Loucy (cell line): ENCODE measurements around the gene RBM8A.
"Not testable (repeated sequence)": the region's sequence is repeated elsewhere in the genome, so short reads cannot be mapped to it uniquely, and the experiment has no call there.

Source experiments
- H2AFZ ChIP-seq: fragments of 200-600 bp; sonication (generic); 2 replicates; pipeline ENCODE4 v1.6.0; 2016; ENCODE audit warnings: antibody characterized with exemption, mild to moderate bottlenecking, low read length, moderate library complexity
- H3F3A ChIP-seq: fragments of 200-600 bp; 2 replicates; pipeline ENCODE4 v1.6.0; 2016; ENCODE audit warnings: antibody characterized with exemption, low read depth, mild to moderate bottlenecking
- H3K27me3 ChIP-seq: fragments of 200-600 bp; sonication (generic); 2 replicates; pipeline ENCODE4 v1.6.1; 2014; ENCODE audit warnings: low read length, mild to moderate bottlenecking; ENCODE audit not compliant: insufficient read depth, poor library complexity, severe bottlenecking
- H3K36me3 ChIP-seq: fragments of 200-600 bp; sonication (generic); 2 replicates; pipeline ENCODE4 v1.6.1; 2016; ENCODE audit warnings: low read length; ENCODE audit not compliant: insufficient read depth
- H3K4me1 ChIP-seq: fragments of 200-600 bp; sonication (generic); 2 replicates; pipeline ENCODE4 v1.5.1; 2014; ENCODE audit warnings: low read length, mild to moderate bottlenecking; ENCODE audit not compliant: insufficient read depth, poor library complexity, severe bottlenecking
- H3K4me2 ChIP-seq: fragments of 200-600 bp; sonication (generic); 2 replicates; pipeline ENCODE4 v1.6.0; 2014; ENCODE audit warnings: antibody characterized with exemption, low read length, low read depth, mild to moderate bottlenecking; ENCODE audit not compliant: poor library complexity, severe bottlenecking
- H3K4me3 ChIP-seq: fragments of 200-600 bp; sonication (generic); 2 replicates; pipeline ENCODE4 v1.5.1; 2014; ENCODE audit warnings: low read length, mild to moderate bottlenecking, mixed read lengths; ENCODE audit not compliant: poor library complexity, severe bottlenecking
- H3K79me2 ChIP-seq: fragments of 200-600 bp; sonication (generic); 2 replicates; pipeline ENCODE4 v1.6.1; 2014; ENCODE audit warnings: low read length; ENCODE audit not compliant: insufficient read depth
- H3K9ac ChIP-seq: fragments of 200-600 bp; sonication (generic); 2 replicates; pipeline ENCODE4 v1.6.0; 2014; ENCODE audit warnings: mild to moderate bottlenecking, low read depth, low read length, moderate library complexity; ENCODE audit not compliant: poor library complexity, severe bottlenecking
- H3K9me2 ChIP-seq: fragments of 200-600 bp; sonication (generic); replicated peaks from 2 replicates; pipeline ENCODE4 v1.6.1; 2016; ENCODE audit warnings: low read depth, low read length, mixed read lengths
- H3K9me3 ChIP-seq: fragments of 200-600 bp; sonication (generic); 2 replicates; pipeline ENCODE4 v1.6.1; 2014; ENCODE audit warnings: mild to moderate bottlenecking, antibody characterized with exemption, low read length, low read depth; ENCODE audit not compliant: insufficient read depth
- H4K20me1 ChIP-seq: fragments of 200-600 bp; sonication (generic); 2 replicates; pipeline ENCODE4 v1.6.0; 2014; ENCODE audit warnings: antibody characterized with exemption, low read length, mild to moderate bottlenecking; ENCODE audit not compliant: insufficient read depth, poor library complexity, severe bottlenecking
- CTCF ChIP-seq: fragments of 200-600 bp; sonication (generic); conservative IDR thresholded peaks from 2 replicates; pipeline ENCODE4 v1.5.1; 2014; ENCODE audit warnings: mild to moderate bottlenecking, antibody characterized with exemption, low read length
- EZH2phosphoT487 ChIP-seq: fragments of 200-600 bp; IDR thresholded peaks from 2 replicates; pipeline ENCODE4 v1.6.1; 2018; ENCODE audit warnings: antibody characterized with exemption, mild to moderate bottlenecking, moderate library complexity, borderline replicate concordance

RBM8A gene

DNA sequence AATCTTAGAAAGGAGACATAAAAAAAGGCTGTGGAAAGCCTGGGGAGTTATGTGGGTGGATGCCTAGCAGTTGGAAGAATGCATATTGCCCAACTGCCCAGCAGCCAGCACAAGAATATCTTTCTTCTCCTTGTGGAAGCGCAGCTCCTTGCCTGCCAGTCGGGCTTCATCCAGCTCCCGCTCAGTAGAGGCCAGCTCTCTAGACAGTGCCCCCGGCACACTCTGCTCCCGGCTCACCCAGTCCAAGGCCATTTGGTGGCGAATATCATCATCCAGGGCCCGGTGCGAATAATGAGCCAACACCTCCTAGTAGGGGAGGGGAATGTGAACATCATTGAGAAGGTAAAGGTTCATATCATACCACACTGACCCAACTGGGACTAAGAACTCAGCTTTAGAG lies 9.0 kb upstream of the RBM8A start:
- Histone ChIP-seq H3K4me3 (no peak overlapping the region), H3F3A (no peaks in the 10 kb centered on the region), H3K9me2 (no peaks in the 10 kb centered on the region), H3K79me2 (no peaks in the 10 kb centered on the region), H3K9me3 (no peaks in the 10 kb centered on the region), H4K20me1 (no peaks in the 10 kb centered on the region), H3K4me2 (no peak overlapping the region), H2AFZ (no peak overlapping the region), H3K27me3 (no peaks in the 10 kb centered on the region), H3K9ac (no peak overlapping the region), H3K4me1 (no peaks in the 10 kb centered on the region), H3K36me3 (peaks cover 35% of the 10 kb centered on the region; the same call in 1 of the 2 replicates)
- TF ChIP-seq EZH2phosphoT487 (no peak), CTCF (no peak)

DNA sequence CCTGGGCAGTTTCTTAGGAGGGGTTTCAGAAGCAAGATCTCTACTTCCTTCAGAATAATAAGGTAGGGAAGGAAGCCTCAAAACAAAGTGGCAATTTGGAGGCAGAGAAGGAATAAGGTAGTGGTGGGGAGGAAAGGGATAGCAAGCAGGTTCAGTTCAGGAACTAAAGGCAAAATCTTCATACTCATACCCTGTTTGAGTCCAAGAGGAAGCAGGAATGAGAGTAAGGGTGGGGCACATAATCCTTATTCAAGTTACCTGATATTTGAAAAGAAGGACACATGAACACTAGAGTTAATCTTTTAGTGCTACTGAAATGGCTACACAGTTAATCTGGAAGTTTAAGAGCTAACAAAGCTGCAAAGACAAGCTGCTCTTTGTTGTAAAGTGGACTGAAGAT lies 8.4 kb upstream of the RBM8A start:
- Histone ChIP-seq H2AFZ (no peak overlapping the region), H3K27me3 (no peaks in the 10 kb centered on the region), H3K4me2 (no peak overlapping the region), H3K4me3 (no peak overlapping the region), H3K9ac (no peak overlapping the region), H3F3A (no peaks in the 10 kb centered on the region), H3K4me1 (no peaks in the 10 kb centered on the region), H4K20me1 (no peaks in the 10 kb centered on the region), H3K9me2 (no peaks in the 10 kb centered on the region), H3K9me3 (no peaks in the 10 kb centered on the region), H3K36me3 (peaks cover 35% of the 10 kb centered on the region; the same call in 1 of the 2 replicates), H3K79me2 (no peaks in the 10 kb centered on the region)
- TF ChIP-seq EZH2phosphoT487 (no peak), CTCF (no peak)

DNA sequence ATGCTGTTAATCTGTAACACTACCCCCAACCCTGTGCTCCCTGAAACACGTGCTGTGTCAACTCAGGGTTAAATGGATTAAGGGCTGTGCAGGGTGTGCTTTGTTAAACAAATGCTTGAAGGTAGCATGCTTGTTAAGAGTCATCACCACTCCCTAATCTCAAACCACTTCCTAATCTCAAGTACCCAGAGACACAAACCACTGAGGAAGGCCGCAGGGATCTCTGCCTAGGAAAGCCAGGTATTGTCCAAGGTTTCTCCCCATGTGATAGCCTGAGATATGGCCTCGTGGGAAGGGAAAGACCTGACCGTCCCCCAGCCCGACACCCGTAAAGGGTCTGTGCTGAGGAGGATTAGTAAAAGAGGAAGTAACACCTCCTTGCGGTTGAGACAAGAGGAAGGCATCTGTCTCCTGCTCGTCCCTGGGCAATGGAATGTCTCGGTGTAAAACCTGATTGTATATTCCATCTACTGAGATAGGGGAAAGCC lies 5.3 kb upstream of the RBM8A start:
- H3F3A ChIP-seq, H3K9me3 ChIP-seq, H3K9me2 ChIP-seq, H3K9ac ChIP-seq, H3K27me3 ChIP-seq, H2AFZ ChIP-seq, H3K4me2 ChIP-seq, H3K4me3 ChIP-seq, H3K4me1 ChIP-seq, H4K20me1 ChIP-seq: not testable (repeated sequence)
- Histone ChIP-seq H3K79me2 (peaks cover 14% of the 10 kb centered on the region), H3K36me3 (peaks cover 32% of the 10 kb centered on the region; the same call in 1 of the 2 replicates)
